GM19238 (cell line): ENCODE results near the gene RTF1.
"Not testable (repeated sequence)": the region's sequence is repeated elsewhere in the genome, so short reads cannot be mapped to it uniquely, and the experiment has no call there.

Experiments used
- DNase-seq: peaks from one replicate; pipeline ENCODE4 v3.0.0; 2011; ENCODE audit warnings: low spot score; ENCODE audit not compliant: insufficient read length

Gene RTF1

DNA sequence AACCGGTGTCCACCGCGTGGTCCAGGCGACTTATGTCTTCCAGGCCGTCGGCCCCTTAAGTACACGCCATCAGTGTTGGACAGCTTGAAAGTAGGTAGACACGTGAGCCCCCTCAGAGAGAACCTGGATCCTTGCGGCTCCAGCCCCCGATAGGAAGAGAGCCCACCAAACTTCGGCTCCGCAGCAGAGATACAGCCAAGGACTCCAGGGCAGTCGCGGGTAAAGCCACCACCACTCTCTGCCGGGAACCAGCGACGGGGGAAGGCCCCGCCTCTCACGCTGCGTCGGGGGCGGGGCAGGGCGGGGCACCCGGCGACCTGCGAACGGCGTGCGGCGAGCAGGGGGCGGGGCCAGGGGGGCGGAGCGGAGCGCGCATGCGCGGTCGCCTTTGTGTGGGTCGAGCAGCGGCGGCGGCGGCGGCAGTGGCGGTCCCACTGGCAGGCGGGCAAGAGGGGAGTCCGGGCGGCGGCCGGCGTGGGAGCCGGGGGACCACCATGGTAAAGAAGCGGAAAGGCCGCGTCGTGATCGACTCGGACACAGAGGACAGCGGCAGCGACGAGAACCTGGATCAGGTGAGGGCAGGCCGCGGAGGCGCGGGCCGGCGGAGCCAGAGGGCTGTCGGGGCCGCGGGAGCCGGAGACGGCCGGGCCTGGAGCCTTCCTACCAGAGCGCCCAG is at the start of gene RTF1:
RTF1 (plus strand) TSS at position 354 of the 676 bp plus-strand sequence; CDS start at position 375, 21 bp downstream.
- peak; percentile 89 for DNase-seq

DNA sequence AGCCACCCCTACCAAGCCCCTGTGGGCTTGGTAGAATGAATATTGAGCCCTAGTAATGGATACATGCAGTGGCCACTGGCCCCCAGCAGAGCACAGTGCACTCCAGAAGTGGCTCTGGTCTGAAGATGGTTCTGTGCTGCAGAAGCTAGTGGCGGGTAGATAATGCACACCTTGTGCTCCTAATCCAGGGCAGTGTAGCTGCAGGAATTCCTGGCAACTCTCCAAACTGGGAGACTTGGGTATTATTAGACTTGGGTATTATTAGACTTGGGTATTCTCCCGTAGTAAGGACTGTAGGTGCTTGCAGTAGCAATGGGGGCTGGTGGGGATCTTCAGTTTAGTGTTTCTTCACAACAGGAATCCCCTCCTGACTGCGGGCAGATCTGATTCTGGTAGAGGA is 49.5 kb upstream of the RTF1 start:
- DNase-seq, result no peak

DNA sequence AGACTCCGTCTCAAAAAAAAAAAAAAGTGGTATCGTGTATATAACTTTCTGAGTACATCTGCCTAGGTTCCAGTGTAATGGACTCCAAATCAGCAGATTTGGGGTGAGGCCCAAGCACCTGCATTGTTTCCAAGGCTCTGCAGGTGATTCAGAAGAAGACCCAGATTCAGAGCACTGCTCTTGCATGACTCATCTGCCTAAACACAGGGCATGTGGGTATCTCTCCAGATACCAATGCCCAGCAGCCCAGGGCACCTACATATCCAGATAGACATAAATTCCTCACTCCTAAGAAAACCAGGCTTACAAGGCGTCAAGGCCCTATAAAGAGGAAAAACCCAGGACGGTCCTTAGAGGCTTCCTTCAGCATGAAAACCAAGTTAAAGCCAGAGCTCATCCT is 38.9 kb upstream of the RTF1 start:
- DNase-seq, result no peak

GRCh38 chr15:41383974-41384749 is 32.7 kb upstream of the RTF1 start:
- DNase-seq, result not testable (repeated sequence)

- DNase-seq, result no peak
These were observed 29.2 kb upstream of the RTF1 start for GRCh38 chr15:41387646-41388045.

DNA sequence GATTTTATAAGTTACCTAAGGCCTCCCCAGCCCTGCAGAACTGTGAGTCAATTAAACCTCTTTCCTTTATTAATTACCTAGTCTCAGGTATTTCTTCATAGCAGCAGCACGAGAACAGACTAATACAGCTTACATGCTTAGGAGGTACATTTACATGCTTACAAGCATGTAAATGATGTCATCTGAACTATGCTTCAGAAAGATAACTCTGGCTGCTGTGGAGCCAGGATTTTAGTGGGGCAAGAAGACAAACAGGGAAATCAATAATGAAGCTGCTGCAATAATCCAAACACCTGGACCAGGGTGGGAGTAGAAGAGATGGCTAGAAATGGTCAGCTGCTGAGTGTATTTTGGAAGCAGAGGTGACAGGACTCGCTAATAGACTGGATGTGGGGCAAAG is 24.2 kb upstream of the RTF1 start:
- DNase-seq, result no peak

GRCh38 chr15:41394924-41395323 is 22.0 kb upstream of the RTF1 start:
- no peak for DNase-seq

GRCh38 chr15:41396111-41396510 is 20.8 kb upstream of the RTF1 start:
- no peak for DNase-seq

DNA sequence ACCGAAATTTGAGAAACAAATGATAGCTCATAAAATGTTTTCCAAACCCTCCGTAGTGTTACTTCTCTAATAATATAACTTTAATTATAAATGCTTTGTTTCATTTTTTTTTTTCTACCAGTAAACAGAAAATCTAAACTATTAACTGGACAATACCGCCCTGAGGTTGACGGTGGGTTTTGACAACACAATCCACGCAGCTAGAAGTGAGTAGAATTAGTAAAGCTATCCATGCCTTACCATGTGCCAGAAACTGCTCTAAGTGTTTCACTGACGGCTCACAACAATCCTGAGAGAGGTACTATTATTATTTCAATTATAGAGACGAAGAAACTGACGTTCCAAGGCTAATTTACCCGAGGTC is 15.0 kb upstream of the RTF1 start:
- DNase-seq, result no peak

DNA sequence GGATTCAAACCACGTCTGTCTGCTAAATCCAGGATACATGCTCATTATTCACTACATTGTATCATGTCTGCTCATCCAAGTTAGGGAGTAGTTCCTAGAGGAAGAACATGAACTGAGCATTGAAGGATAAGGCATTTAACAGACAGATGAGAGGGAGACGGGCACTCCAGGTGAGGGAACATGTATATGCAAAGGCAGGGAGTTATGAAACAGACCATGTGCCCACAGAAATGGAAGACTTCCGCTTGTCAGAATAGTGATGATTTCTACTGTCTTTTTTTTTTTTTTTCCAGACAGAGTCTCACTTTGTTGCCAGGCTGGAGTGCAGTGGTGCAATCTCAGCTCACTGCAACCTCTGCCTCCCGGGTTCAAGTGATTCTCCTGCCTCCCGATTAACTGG is 9.6 kb upstream of the RTF1 start:
- DNase-seq, result no peak

- DNase-seq, result no peak
These were observed 8.7 kb upstream of the RTF1 start for GRCh38 chr15:41408234-41408641.

GRCh38 chr15:41411031-41411430 is 5.9 kb upstream of the RTF1 start:
- no peak for DNase-seq

- no peak for DNase-seq
These were observed 5.5 kb upstream of the RTF1 start for GRCh38 chr15:41411441-41411840.

- DNase-seq, result peak; percentile 16
These were observed 660 bp upstream of the RTF1 start for GRCh38 chr15:41416128-41416741.

DNA sequence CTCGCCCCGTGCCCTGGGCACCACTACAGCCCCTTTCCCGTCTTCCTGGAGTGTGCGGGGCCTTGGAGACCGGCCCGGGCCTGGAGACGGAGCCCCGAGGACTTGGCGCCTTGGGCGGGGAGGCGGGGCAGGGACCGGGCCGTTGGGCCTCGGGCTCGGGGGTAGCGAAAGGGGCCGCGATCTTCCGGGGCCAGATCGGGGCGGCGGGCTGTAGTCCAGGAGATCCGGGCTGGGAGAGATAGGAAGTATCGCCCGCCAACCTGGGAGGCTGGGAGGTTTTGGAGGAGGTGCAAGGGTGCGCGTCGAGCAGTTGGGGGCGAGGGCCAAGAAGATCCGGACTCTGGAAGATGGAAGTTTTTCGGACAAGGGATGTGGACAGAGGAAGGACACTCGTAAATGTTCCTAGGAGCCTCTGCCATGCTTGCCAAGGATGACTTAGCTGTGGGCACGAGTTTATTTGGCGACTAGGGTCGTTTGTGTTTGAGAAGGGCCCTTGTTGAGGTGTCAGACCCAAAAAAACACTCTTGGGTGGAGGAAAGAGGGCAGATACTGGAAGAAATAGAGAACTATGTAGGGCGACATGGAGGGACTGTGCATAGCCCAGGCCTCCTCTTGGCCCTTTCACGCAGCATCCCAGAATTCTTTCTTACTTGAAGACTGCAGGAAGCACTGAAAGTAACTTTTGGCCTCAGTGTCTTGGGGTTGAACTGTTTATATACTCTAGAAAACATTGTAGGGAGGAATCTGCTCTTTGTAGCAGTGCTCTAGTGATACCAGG is 712 bp downstream of the RTF1 start:
- DNase-seq, result peak; percentile 39

- DNase-seq, result no peak
These were observed 7.2 kb downstream of the RTF1 start for GRCh38 chr15:41423979-41424659.

DNA sequence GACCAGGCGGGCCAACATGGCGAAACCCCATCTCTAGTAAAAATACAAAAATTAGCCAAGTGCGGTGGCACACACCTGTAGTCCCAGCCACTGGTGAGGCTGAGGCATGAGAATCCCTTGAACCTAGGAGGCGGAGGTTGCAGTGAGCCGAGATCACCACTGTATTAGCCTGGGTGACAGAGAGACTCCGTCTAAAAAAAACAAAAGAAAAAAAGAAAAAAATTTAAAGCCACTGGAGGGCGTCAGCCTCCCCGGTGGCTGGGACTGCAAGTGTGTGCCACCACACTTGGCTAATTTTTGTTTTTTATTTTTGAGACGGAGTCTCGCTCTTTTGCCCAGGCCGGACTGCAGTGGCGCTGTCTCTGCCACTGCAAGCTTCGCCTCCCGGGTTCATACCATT is 7.9 kb downstream of the RTF1 start:
- DNase-seq, result no peak

- not testable (repeated sequence) for DNase-seq
These were observed 9.0 kb downstream of the RTF1 start for GRCh38 chr15:41425907-41426306.

- peak; percentile 46 for DNase-seq
These were observed 12.4 kb downstream of the RTF1 start for GRCh38 chr15:41429003-41429890.
